ENCODE data around the gene BCKDK. TPM values are rescaled to one million over a fixed set of nuclear protein-coding genes. Genes with fewer than 3 reads are reported as not detected.

The BCKDK gene
- total and polyA plus RNA-seq, 12 donors: 26.1 to 90.9 (median 71.4) TPM

- H3K27ac ChIP-seq: no peak overlapping the region
- H3K4me3 ChIP-seq: no peak overlapping the region
- intact Hi-C loops (cut with DNase I): loop anchor here in 1 of 10 donors (10.0 kb wide), 1 partner anchor 98 kb away; the partner anchor contains the start of gene HSD3B7
- no peaks in the 10 kb centered on the region for H3K9me3 ChIP-seq
- DNase-seq (no peak), ATAC-seq (no peak)
- WGBS, 2 donors: 73 to 76% methylated on average over 14 of the region's 14 CpGs
- H3K36me3 ChIP-seq: peaks cover 0 to 100% (median 44%) of the 10 kb centered on the region in 9 donors
- H3K27me3 ChIP-seq: no peaks in the 10 kb centered on the region
- no peak for TF ChIP-seq CTCF (IDR thresholded peaks at IDR 0.05)
- peaks cover 0 to 16% (median 6%) of the 10 kb centered on the region in 9 donors for H3K4me1 ChIP-seq
These were observed 25.7 kb upstream of the BCKDK start for GRCh38 chr16:31082368-31083045.

- no peak for TF ChIP-seq CTCF (IDR thresholded peaks at IDR 0.05)
- WGBS, 2 donors: 67 to 72% methylated on average over 9 of the region's 9 CpGs
- Histone ChIP-seq H3K4me1 (peaks cover 0 to 16% (median 6%) of the 10 kb centered on the region in 9 donors), H3K36me3 (peaks cover 0 to 100% (median 38%) of the 10 kb centered on the region in 9 donors), H3K9me3 (no peaks in the 10 kb centered on the region), H3K27me3 (no peaks in the 10 kb centered on the region), H3K27ac (no peak overlapping the region), H3K4me3 (no peak overlapping the region)
- intact Hi-C loops (cut with DNase I): loop anchor here in 1 of 10 donors (10.0 kb wide), 1 partner anchor 98 kb away; the partner anchor contains the start of gene HSD3B7
- no peak for DNase-seq
- ATAC-seq: no peak
These were observed 25.1 kb upstream of the BCKDK start for GRCh38 chr16:31083081-31083480.

GRCh38 chr16:31083556-31083955 is 24.6 kb upstream of the BCKDK start:
- Histone ChIP-seq H3K4me3 (no peak overlapping the region), H3K27ac (no peak overlapping the region), H3K27me3 (no peaks in the 10 kb centered on the region), H3K36me3 (peaks cover 0 to 100% (median 34%) of the 10 kb centered on the region in 9 donors), H3K4me1 (peaks cover 0 to 16% (median 6%) of the 10 kb centered on the region in 9 donors), H3K9me3 (no peaks in the 10 kb centered on the region)
- 57 to 73% methylated on average over 5 of the region's 5 CpGs for WGBS, 2 donors
- intact Hi-C loops (cut with DNase I): loop anchor here in 1 of 10 donors (10.0 kb wide), 1 partner anchor 99 kb away; the partner anchor contains the start of gene HSD3B7
- ATAC-seq (no peak), DNase-seq (no peak)
- TF ChIP-seq CTCF (IDR thresholded peaks at IDR 0.05): no peak

GRCh38 chr16:31083981-31084380 is 24.2 kb upstream of the BCKDK start:
- H3K4me1 ChIP-seq: peaks cover 0 to 16% (median 6%) of the 10 kb centered on the region in 9 donors
- no peaks in the 10 kb centered on the region for H3K27me3 ChIP-seq
- TF ChIP-seq CTCF (IDR thresholded peaks at IDR 0.05): no peak
- H3K4me3 ChIP-seq: no peak overlapping the region
- 83 to 91% methylated on average over 13 of the region's 13 CpGs for WGBS, 2 donors
- intact Hi-C loops (cut with DNase I): loop anchor here in 1 of 10 donors (10.0 kb wide), 1 partner anchor 99 kb away; the partner anchor contains the start of gene HSD3B7
- ATAC-seq (no peak), DNase-seq (no peak)
- peaks cover 0 to 100% (median 29%) of the 10 kb centered on the region in 9 donors for H3K36me3 ChIP-seq
- no peak overlapping the region for H3K27ac ChIP-seq
- no peaks in the 10 kb centered on the region for H3K9me3 ChIP-seq

Data from heart right ventricle (tissue), 16 donors.